H1 (cell line): Measurements from ENCODE around the gene PPP1CC. TPM values are rescaled to one million over a fixed set of nuclear protein-coding genes. Genes with fewer than 3 reads are reported as not detected.

Source experiments
- CTCF ChIA-PET: fragments of 300-600 bp; sonication (Branson Sonifier 250); formaldehyde crosslinking; loops from one replicate; lab custom pipeline; 2021; ENCODE audit not compliant: partially characterized antibody; lab: Charles Lee
- POLR2A ChIA-PET: fragments of 300-600 bp; sonication (Branson Sonifier 250); formaldehyde crosslinking; loops from one replicate; lab custom pipeline; 2021; ENCODE audit warnings: inconsistent platforms; ENCODE audit not compliant: partially characterized antibody; lab: Charles Lee
- DNase-seq, 2 experiments: peaks; one replicate each; pipeline versions ENCODE4 v3.0.0 to v3.0.0-alpha.2; 2010 to 2022; ENCODE audit warnings: low spot score in 2 of 2, low read depth in 1 of 2, mixed read lengths in 1 of 2
- FAIRE-seq: peaks from 2 replicates; lab custom pipeline; 2011; peaks lifted over from hg19 to GRCh38; lab: Jason Lieb, UNC
- H2AFZ ChIP-seq: 2 replicates; pipeline ENCODE4 v1.8.1; 2012; ENCODE audit warnings: low read length, inconsistent platforms
- H2AK5ac ChIP-seq: 2 replicates; pipeline ENCODE4 v1.6.1; 2013; ENCODE audit warnings: low read depth, low read length
- H2BK120ac ChIP-seq: replicated peaks from 2 replicates; pipeline ENCODE3; 2013; ENCODE audit warnings: low read depth, low read length, inconsistent platforms
- H2BK12ac ChIP-seq: 2 replicates; pipeline ENCODE4 v1.6.1; 2013; ENCODE audit warnings: low read depth, low read length
- H2BK15ac ChIP-seq: 2 replicates; pipeline ENCODE4 v1.6.1; 2013; ENCODE audit warnings: low read length
- H2BK20ac ChIP-seq: 2 replicates; pipeline ENCODE4 v1.6.1; 2013; ENCODE audit warnings: low read length
- H2BK5ac ChIP-seq: 2 replicates; pipeline ENCODE4 v1.6.1; 2013; ENCODE audit warnings: low read depth, low read length
- H3K14ac ChIP-seq: 2 replicates; pipeline ENCODE4 v1.6.1; 2013; ENCODE audit warnings: inconsistent platforms; ENCODE audit not compliant: insufficient read length
- H3K18ac ChIP-seq: 2 replicates; pipeline ENCODE4 v1.6.1; 2013; ENCODE audit warnings: low read length; ENCODE audit errors: extremely low read depth
- H3K23ac ChIP-seq: 2 replicates; pipeline ENCODE4 v1.6.1; 2013; ENCODE audit warnings: inconsistent platforms; ENCODE audit not compliant: insufficient read length
- H3K23me2 ChIP-seq: 2 replicates; pipeline ENCODE4 v1.6.1; 2013; ENCODE audit warnings: low read depth, low read length
- H3K27ac ChIP-seq: 2 replicates; pipeline ENCODE4 v1.6.1; 2011; ENCODE audit warnings: low read depth, low read length, inconsistent platforms
- H3K27me3 ChIP-seq, 4 experiments: replicated peaks in 1 of 4; 1 replicate in 1 of 4; 2 replicates in 3 of 4; pipeline versions ENCODE4 v1.6.1 to v1.8.1; 2011 to 2013; ENCODE audit warnings: low read length in 3 of 4, mild to moderate bottlenecking in 3 of 4, inconsistent platforms in 2 of 4, mixed read lengths in 2 of 4, moderate library complexity in 1 of 4; ENCODE audit not compliant: control insufficient read depth in 3 of 4, insufficient read depth in 3 of 4; ENCODE audit errors: extremely low read depth in 1 of 4
- H3K36me3 ChIP-seq, 4 experiments: 2 replicates each; pipeline versions ENCODE4 v1.6.1 to v1.8.1; 2011 to 2013; ENCODE audit warnings: mild to moderate bottlenecking in 4 of 4, low read length in 3 of 4, moderate library complexity in 2 of 4, control low read depth in 1 of 4, inconsistent platforms in 1 of 4; ENCODE audit not compliant: insufficient read depth in 4 of 4, control insufficient read depth in 2 of 4
- H3K4ac ChIP-seq: replicated peaks from 2 replicates; pipeline ENCODE3; 2013; ENCODE audit warnings: low read length, low read depth, mixed read lengths, inconsistent platforms; ENCODE audit not compliant: insufficient read length
- H3K4me1 ChIP-seq, 4 experiments: replicated peaks in 1 of 4; 1 replicate in 1 of 4; 2 replicates in 3 of 4; pipeline versions ENCODE4 v1.6.1 to v1.8.1; 2011 to 2013; ENCODE audit warnings: low read length in 3 of 4, inconsistent platforms in 2 of 4, mixed read lengths in 1 of 4; ENCODE audit not compliant: insufficient read depth in 4 of 4, control insufficient read depth in 3 of 4
- H3K4me2 ChIP-seq, 2 experiments: 2 replicates each; pipeline versions ENCODE4 v1.6.1 to v1.8.1; 2011 to 2013; ENCODE audit warnings: low read depth in 2 of 2, low read length in 2 of 2, control low read depth in 1 of 2, inconsistent platforms in 1 of 2, mild to moderate bottlenecking in 1 of 2; ENCODE audit not compliant: insufficient read depth in 1 of 2
- H3K4me3 ChIP-seq, 4 experiments: fragments of 200-600, 300-600 bp in 1 of 4; sonication (generic), shearing (Covaris generic), sonication (Bioruptor Twin) in 1 of 4; 2 replicates each; pipeline versions ENCODE4 v1.5.1 to v1.8.1; 2011 to 2016; ENCODE audit warnings: low read length in 4 of 4, low read depth in 3 of 4, control low read depth in 2 of 4, inconsistent platforms in 2 of 4, mild to moderate bottlenecking in 2 of 4, mixed read lengths in 1 of 4, moderate library complexity in 1 of 4; ENCODE audit not compliant: insufficient read depth in 2 of 4; ENCODE audit errors: extremely low read depth in 1 of 4
- H3K56ac ChIP-seq: replicated peaks from 2 replicates; pipeline ENCODE3; 2013; ENCODE audit warnings: low read depth, mild to moderate bottlenecking, mixed read lengths, low read length, inconsistent platforms; ENCODE audit not compliant: insufficient read length
- H3K79me1 ChIP-seq: 2 replicates; pipeline ENCODE4 v1.6.1; 2013; ENCODE audit warnings: low read depth, low read length, control low read depth
- H3K79me2 ChIP-seq, 2 experiments: 2 replicates each; pipeline versions ENCODE4 v1.6.1 to v1.8.1; 2012 to 2013; ENCODE audit warnings: low read length in 2 of 2, mild to moderate bottlenecking in 2 of 2, inconsistent platforms in 1 of 2; ENCODE audit not compliant: insufficient read depth in 2 of 2, control insufficient read depth in 1 of 2
- H3K9ac ChIP-seq, 4 experiments: replicated peaks in 1 of 4; 1 replicate in 1 of 4; 2 replicates in 3 of 4; pipeline versions ENCODE4 v1.6.1 to v1.8.1; 2011 to 2013; ENCODE audit warnings: low read depth in 3 of 4, low read length in 3 of 4, control low read depth in 2 of 4, mild to moderate bottlenecking in 2 of 4, moderate library complexity in 2 of 4, inconsistent platforms in 1 of 4; ENCODE audit errors: extremely low read depth in 1 of 4
- H3K9me3 ChIP-seq, 2 experiments: 2 replicates each; pipeline versions ENCODE4 v1.6.1 to v1.8.1; 2012 to 2013; ENCODE audit warnings: mild to moderate bottlenecking in 2 of 2, moderate library complexity in 2 of 2, control low read depth in 1 of 2, inconsistent platforms in 1 of 2, low read depth in 1 of 2, low read length in 1 of 2, mixed read lengths in 1 of 2; ENCODE audit not compliant: insufficient read depth in 2 of 2
- H4K20me1 ChIP-seq, 2 experiments: replicated peaks in 1 of 2; 2 replicates each; pipeline versions ENCODE3 to v1.8.1; 2011 to 2013; ENCODE audit warnings: inconsistent platforms in 2 of 2, low read length in 2 of 2, mild to moderate bottlenecking in 1 of 2; ENCODE audit not compliant: insufficient read depth in 2 of 2, control insufficient read depth in 1 of 2
- H4K5ac ChIP-seq: 2 replicates; pipeline ENCODE4 v1.6.1; 2013; ENCODE audit warnings: low read length, low read depth, mixed read lengths, inconsistent platforms; ENCODE audit not compliant: insufficient read length
- H4K8ac ChIP-seq: 2 replicates; pipeline ENCODE4 v1.8.0; 2013; ENCODE audit warnings: mild to moderate bottlenecking, moderate library complexity, low read length, inconsistent platforms; ENCODE audit not compliant: insufficient read depth; ENCODE audit errors: extremely low read depth
- H4K91ac ChIP-seq: replicated peaks from 2 replicates; pipeline ENCODE3; 2013; ENCODE audit warnings: low read length, mixed read lengths, inconsistent platforms; ENCODE audit not compliant: insufficient read length
- ATF2 ChIP-seq: IDR thresholded peaks from 2 replicates; pipeline ENCODE4 v1.6.1; 2012; ENCODE audit warnings: low read length, inconsistent platforms
- CEBPB ChIP-seq: IDR thresholded peaks from 2 replicates; pipeline ENCODE4 v1.6.1; 2012; ENCODE audit warnings: low read depth, low read length
- WGBS, 2 experiments: shearing (Covaris generic) in 1 of 2; methylation state at CpG; one replicate each; pipeline versions ENCODE4 v1.1.6 to v1.1.7; 2013 to 2015; ENCODE audit warnings: low lambda C conversion rate in 2 of 2, mixed read lengths in 2 of 2, inconsistent platforms in 1 of 2, low coverage in 1 of 2, missing lambda C conversion rate in 1 of 2; ENCODE audit not compliant: insufficient replicate concordance in 2 of 2, insufficient coverage in 1 of 2, insufficient read length in 1 of 2; ENCODE audit errors: extremely low coverage in 1 of 2, missing lambda C conversion rate in 1 of 2; 5-methylcytosine and 5-hydroxymethylcytosine counted together
- polyA plus RNA-seq, 7 experiments: library from polyadenylated mRNA; depleted of rRNA in 3 of 7; stranded (reverse) in 5 of 7; unstranded in 2 of 7; fragments of >200 nt in 5 of 7; fragments of 200-250 nt in 2 of 7; gene quantifications; 1 replicate in 5 of 7; 2 replicates in 1 of 7; 4 replicates in 1 of 7; pipeline versions ENCODE4 v1.2.1 to v1.2.3, GENCODE V29; 2011 to 2013; ENCODE audit warnings: missing spikeins in 2 of 7, mixed read lengths in 2 of 7
- total RNA-seq: library from RNA; stranded (reverse); fragmentation: NEBNext Ultra II Directional; extraction: Animal tissue kit (Norgen Biotek cat#: 25700); gene quantifications from 2 replicates; pipeline ENCODE4 v1.2.1, GENCODE V29; 2021

The PPP1CC gene
- total and polyA plus RNA-seq, 2 of the 8 experiments (the other 6 are each of a cell fraction or from before 2014, with no cell fraction given) = 193 to 350 TPM

DNA sequence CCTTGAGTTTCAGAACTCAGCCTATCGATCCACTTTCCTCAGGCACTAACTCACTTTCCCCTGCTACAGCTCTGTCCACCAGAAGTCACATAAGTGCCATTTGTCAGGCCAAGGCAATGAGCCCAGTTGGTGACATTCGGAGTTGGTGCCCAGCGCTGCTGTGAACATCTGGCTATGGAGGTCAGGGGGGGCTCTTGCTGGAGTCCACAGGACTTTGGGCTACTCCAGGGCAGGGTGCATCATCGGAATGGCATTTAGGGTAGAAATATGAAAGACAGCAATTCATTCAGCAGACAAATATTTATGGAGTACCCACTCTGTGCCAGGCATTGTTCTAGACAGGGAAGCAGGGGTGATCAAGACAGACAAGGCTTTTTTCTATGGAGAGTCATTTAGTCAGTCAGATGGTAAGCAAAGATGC is 1.5 kb upstream of the PPP1CC start:
- no peak overlapping the region for H2BK5ac ChIP-seq
- no peaks in the 10 kb centered on the region for H3K79me1 ChIP-seq
- no peak overlapping the region for H4K91ac ChIP-seq
- no peak overlapping the region for H2BK12ac ChIP-seq
- no peak overlapping the region for H3K27ac ChIP-seq
- peak overlapping the region; percentile 90 to 97 for H3K4me2 ChIP-seq
- H2BK120ac ChIP-seq = no peak overlapping the region
- no peak overlapping the region for H2AK5ac ChIP-seq
- H3K4me3 ChIP-seq = peak overlapping the region; percentile 53 to 96 (median 66); a peak in 7 of 8 replicates
- H3K23me2 ChIP-seq = peaks cover 15% of the 10 kb centered on the region
- TF ChIP-seq ATF2 = no peak
- no peak for TF ChIP-seq CEBPB
- peaks cover 2 to 5% (median 5%) of the 10 kb centered on the region in 4 experiments; a peak in 5 of 7 replicates for H3K4me1 ChIP-seq
- no peaks in the 10 kb centered on the region for H3K9me3 ChIP-seq
- no peak overlapping the region for H3K14ac ChIP-seq
- CTCF ChIA-PET = interaction anchor here (1.5 kb wide), 1 partner anchor 82 kb away, joined by 3 read pairs; no protein-coding TSS in a partner anchor
- no peaks in the 10 kb centered on the region for H3K27me3 ChIP-seq
- peak overlapping the region; percentile 55 for H3K18ac ChIP-seq
- no peak for FAIRE-seq
- H3K9ac ChIP-seq = peak overlapping the region in 1 of 4 experiments; percentile 61; a peak in 3 of 7 replicates
- H2AFZ ChIP-seq = no peak overlapping the region
- no peak for DNase-seq
- H4K8ac ChIP-seq = no peak overlapping the region
- H4K5ac ChIP-seq = no peak overlapping the region
- no peak overlapping the region for H3K4ac ChIP-seq
- no peaks in the 10 kb centered on the region; a peak in 1 of 8 replicates for H3K36me3 ChIP-seq
- H2BK20ac ChIP-seq = no peak overlapping the region
- no peak overlapping the region for H3K56ac ChIP-seq
- POLR2A ChIA-PET = interaction anchor here (0.9 to 2.3 kb wide), 11 partner anchors 9 to 133 kb away, joined by 3 to 12 read pairs (median 5); partner anchors contain the start of genes CCDC63 and HVCN1
- H2BK15ac ChIP-seq = peak overlapping the region; percentile 7; the same call in 1 of the 2 replicates
- WGBS, 2 experiments = 73% methylated on average over 4 of the region's 4 CpGs; no CpG with 5 or more reads in 1 of the 2 experiments
- H4K20me1 ChIP-seq = peaks cover 15 to 23% of the 10 kb centered on the region in 2 experiments
- H3K79me2 ChIP-seq = peaks cover 32 to 41% of the 10 kb centered on the region in 2 experiments
- H3K23ac ChIP-seq = no peak overlapping the region
